ENCODE data around the gene KIAA1958.

DNA sequence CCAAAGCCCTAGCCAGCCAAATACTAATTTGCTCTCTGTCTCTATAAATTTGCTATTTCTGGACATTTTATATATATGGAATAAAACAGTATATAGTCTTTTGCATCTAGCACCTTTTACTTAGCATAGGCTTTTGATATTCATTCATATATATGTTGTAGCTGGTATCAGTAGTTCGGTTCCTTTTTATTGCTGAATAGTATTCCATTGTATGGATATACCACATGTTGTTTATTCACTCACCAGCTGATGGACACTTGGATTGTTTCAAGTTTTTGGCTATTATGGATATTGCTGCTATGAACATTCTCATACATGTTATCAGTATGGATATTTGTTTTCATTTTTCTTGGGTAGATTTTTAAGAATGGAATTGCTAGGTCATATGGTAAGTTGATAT, 23.8 kb upstream of the KIAA1958 start:
- TF ChIP-seq CTCF (IDR thresholded peaks at IDR 0.05) (no peak), EP300 (IDR thresholded peaks at IDR 0.05) (no peak), POLR2AphosphoS5 (IDR thresholded peaks at IDR 0.05) (no peak)

All from sigmoid colon (tissue), 4 donors.